HG03354 (cell line): ENCODE results near the gene ZKSCAN3.
"Not testable (repeated sequence)": the region's sequence is repeated elsewhere in the genome, so short reads cannot be mapped to it uniquely, and the experiment has no call there.

Source experiments
- ATAC-seq: cut with Tn5 transposase; IDR thresholded peaks from one replicate; pipeline ENCODE4 v1.9.1; 2021; ENCODE audit warnings: mild to moderate bottlenecking; ENCODE audit not compliant: unreplicated experiment, poor library complexity, severe bottlenecking

The ZKSCAN3 gene

GRCh38 chr6:28370440-28370839, 20.7 kb downstream of the ZKSCAN3 start:
- ATAC-seq, result no peak

- no peak for ATAC-seq
These were observed 21.5 kb downstream of the ZKSCAN3 start for GRCh38 chr6:28371280-28371679.

- ATAC-seq, result peak; percentile 72
These were observed 22.1 kb downstream of the ZKSCAN3 start for GRCh38 chr6:28371706-28372451.

- no peak for ATAC-seq
These were observed 24.2 kb downstream of the ZKSCAN3 start for GRCh38 chr6:28373925-28374324.

- no peak for ATAC-seq
These were observed 28.1 kb downstream of the ZKSCAN3 start for GRCh38 chr6:28377879-28378278.

- no peak for ATAC-seq
These were observed 28.9 kb downstream of the ZKSCAN3 start for GRCh38 chr6:28378644-28379043.

GRCh38 chr6:28380381-28380780, 30.6 kb downstream of the ZKSCAN3 start:
- ATAC-seq, result no peak

- peak; percentile 96 for ATAC-seq
These were observed 33.7 kb downstream of the ZKSCAN3 start for GRCh38 chr6:28383235-28384142.

GRCh38 chr6:28384143-28384533, 34.4 kb downstream of the ZKSCAN3 start:
- no peak for ATAC-seq

GRCh38 chr6:28390688-28391087, 40.9 kb downstream of the ZKSCAN3 start:
- ATAC-seq, result no peak

GRCh38 chr6:28393912-28394662, 44.3 kb downstream of the ZKSCAN3 start:
- no peak for ATAC-seq

GRCh38 chr6:28395918-28396317, 46.2 kb downstream of the ZKSCAN3 start:
- ATAC-seq, result no peak

GRCh38 chr6:28399350-28400121, 49.8 kb downstream of the ZKSCAN3 start, which contains the start of gene ZSCAN12:
Gene ZSCAN12 (minus strand): TSS chr6:28399747. CDS start chr6:28398405, 1,342 bp downstream.
- ATAC-seq, result peak; percentile 86

GRCh38 chr6:28400122-28400451, 50.3 kb downstream of the ZKSCAN3 start:
- no peak for ATAC-seq

GRCh38 chr6:28401172-28401571, 51.4 kb downstream of the ZKSCAN3 start:
- no peak for ATAC-seq

- ATAC-seq, result no peak
These were observed 52.5 kb downstream of the ZKSCAN3 start for GRCh38 chr6:28402197-28402596.

GRCh38 chr6:28403923-28404322, 54.2 kb downstream of the ZKSCAN3 start:
- not testable (repeated sequence) for ATAC-seq

- ATAC-seq, result no peak
These were observed 57.7 kb downstream of the ZKSCAN3 start for GRCh38 chr6:28407401-28407800.

GRCh38 chr6:28408076-28408802, 58.5 kb downstream of the ZKSCAN3 start:
- ATAC-seq, result no peak
